WERI-Rb-1 (cell line): Measurements from ENCODE around the gene RNU1-2.
"Not testable (repeated sequence)": the region's sequence is repeated elsewhere in the genome, so short reads cannot be mapped to it uniquely, and the experiment has no call there.

Experiments used
- DNase-seq: peaks from one replicate; pipeline ENCODE4 v3.0.0-alpha.2; 2020
- H3K27ac ChIP-seq: fragments of 250-450 bp; sonication (Bioruptor Pico); 2 replicates; pipeline ENCODE4 v1.5.1; 2020; ENCODE audit warnings: mild to moderate bottlenecking, moderate library complexity
- H3K27me3 ChIP-seq: fragments of 250-450 bp; sonication (Bioruptor Pico); 2 replicates; pipeline ENCODE4 v1.5.1; 2021; ENCODE audit warnings: mild to moderate bottlenecking, low read depth, moderate library complexity; ENCODE audit not compliant: insufficient read depth, severe bottlenecking
- H3K36me3 ChIP-seq: fragments of 250-450 bp; sonication (Bioruptor Pico); 2 replicates; pipeline ENCODE4 v1.5.1; 2020; ENCODE audit warnings: mild to moderate bottlenecking, moderate library complexity
- H3K4me3 ChIP-seq: 2 replicates; pipeline ENCODE4 v1.5.1; 2011; ENCODE audit warnings: low read depth, mild to moderate bottlenecking, control low read depth, low read length
- H3K9me3 ChIP-seq: fragments of 250-450 bp; sonication (Bioruptor Pico); 2 replicates; pipeline ENCODE4 v1.5.1; 2021; ENCODE audit warnings: mild to moderate bottlenecking, moderate library complexity; ENCODE audit not compliant: severe bottlenecking
- CTCF ChIP-seq: IDR thresholded peaks from 2 replicates; pipeline ENCODE4 v1.5.1; 2011; ENCODE audit warnings: low read depth, mild to moderate bottlenecking, control low read depth, inconsistent platforms, low read length

RNU1-2 gene

GRCh38 chr1:16874968-16875765 lies 20.6 kb upstream of the RNU1-2 start:
- DNase-seq, H3K4me3 ChIP-seq, H3K27me3 ChIP-seq, H3K27ac ChIP-seq, H3K9me3 ChIP-seq, H3K36me3 ChIP-seq: not testable (repeated sequence)

GRCh38 chr1:16881742-16882141 lies 14.0 kb upstream of the RNU1-2 start:
- not testable (repeated sequence) for H3K9me3 ChIP-seq

GRCh38 chr1:16882986-16883385 lies 12.8 kb upstream of the RNU1-2 start:
- H3K36me3 ChIP-seq = no peaks in the 10 kb centered on the region
- no peak overlapping the region for H3K4me3 ChIP-seq
- H3K27ac ChIP-seq = no peak overlapping the region
- TF ChIP-seq CTCF = no peak
- no peaks in the 10 kb centered on the region for H3K27me3 ChIP-seq
- no peaks in the 10 kb centered on the region for H3K9me3 ChIP-seq
- no peak for DNase-seq

More at GRCh38 chr1:16881742-16882141, 14.0 kb upstream of the RNU1-2 start:
- H3K27ac ChIP-seq, H3K36me3 ChIP-seq, H3K4me3 ChIP-seq, DNase-seq, H3K27me3 ChIP-seq: not testable (repeated sequence)

GRCh38 chr1:16884487-16884886 lies 11.3 kb upstream of the RNU1-2 start:
- H3K27me3 ChIP-seq, H3K36me3 ChIP-seq, H3K4me3 ChIP-seq, DNase-seq, H3K9me3 ChIP-seq, H3K27ac ChIP-seq: not testable (repeated sequence)

GRCh38 chr1:16886860-16887605 lies 8.7 kb upstream of the RNU1-2 start:
- TF ChIP-seq CTCF = no peak
- H3K9me3 ChIP-seq = peaks cover 3% of the 10 kb centered on the region
- DNase-seq = no peak
- no peak overlapping the region for H3K27ac ChIP-seq
- no peaks in the 10 kb centered on the region for H3K27me3 ChIP-seq
- no peaks in the 10 kb centered on the region for H3K36me3 ChIP-seq
- no peak overlapping the region for H3K4me3 ChIP-seq

- TF ChIP-seq CTCF = no peak
- no peak overlapping the region for H3K4me3 ChIP-seq
- no peaks in the 10 kb centered on the region for H3K36me3 ChIP-seq
- peaks cover 3% of the 10 kb centered on the region for H3K9me3 ChIP-seq
- no peak overlapping the region for H3K27ac ChIP-seq
- no peaks in the 10 kb centered on the region for H3K27me3 ChIP-seq
- DNase-seq = no peak
Measured at GRCh38 chr1:16888860-16889816, 6.6 kb upstream of the RNU1-2 start.

GRCh38 chr1:16890539-16891021 lies 5.2 kb upstream of the RNU1-2 start:
- H3K27ac ChIP-seq, DNase-seq: not testable (repeated sequence)

GRCh38 chr1:16891057-16891456 lies 4.7 kb upstream of the RNU1-2 start:
- H3K4me3 ChIP-seq, H3K27ac ChIP-seq, H3K27me3 ChIP-seq, H3K9me3 ChIP-seq, DNase-seq, H3K36me3 ChIP-seq: not testable (repeated sequence)

More at GRCh38 chr1:16890539-16891021, 5.2 kb upstream of the RNU1-2 start:
- not testable (repeated sequence) for H3K36me3 ChIP-seq, H3K9me3 ChIP-seq, H3K4me3 ChIP-seq, H3K27me3 ChIP-seq

- not testable (repeated sequence) for H3K27me3 ChIP-seq, H3K36me3 ChIP-seq, DNase-seq, H3K27ac ChIP-seq, H3K9me3 ChIP-seq, H3K4me3 ChIP-seq
Measured at GRCh38 chr1:16892978-16893525, 2.7 kb upstream of the RNU1-2 start.

GRCh38 chr1:16893796-16894195 lies 2.0 kb upstream of the RNU1-2 start:
- DNase-seq, H3K27ac ChIP-seq: not testable (repeated sequence)

More at GRCh38 chr1:16893796-16894195, 2.0 kb upstream of the RNU1-2 start:
- not testable (repeated sequence) for H3K36me3 ChIP-seq, H3K4me3 ChIP-seq, H3K9me3 ChIP-seq, H3K27me3 ChIP-seq
